ENCODE results near the gene HOXB3. TPM values are rescaled to one million over a fixed set of nuclear protein-coding genes. Genes with fewer than 3 reads are reported as not detected.

The HOXB3 gene
- total RNA-seq, 2 experiments from 2014 or later, result 1.4 to 2.0 TPM

- no peak overlapping the region for H3K27ac Mint-ChIP-seq
Observed at GRCh38 chr17:48617471-48618255, 27.6 kb upstream of the HOXB3 start.

GRCh38 chr17:48616717-48617470 is 26.9 kb upstream of the HOXB3 start:
- Mint-ChIP-seq H3K4me3 (no peak overlapping the region), H3K27me3 (peaks cover 83% of the 10 kb centered on the region), H3K36me3 (ENCODE audit: low read depth) (no peaks in the 10 kb centered on the region), H3K9me3 (no peaks in the 10 kb centered on the region), H3K4me1 (ENCODE audit: low read depth) (peaks cover 41% of the 10 kb centered on the region), H3K27ac (no peak overlapping the region)
- ATAC-seq (no peak), DNase-seq (no peak)
- TF ChIP-seq CTCF (IDR thresholded peaks at IDR 0.05), result no peak
- ChIA-PET CTCF (interaction anchor here (0.9 to 4.9 kb wide), 18 partner anchors 10 to 591 kb away, joined by 3 to 40 read pairs (median 4); partner anchors contain the start of genes HOXB5 and HOXB9), POLR2A (no interaction called here)
- intact Hi-C loops (cut with micrococcal nuclease), result loop anchor here (10.0 kb wide), 1 partner anchor 108 kb away; the partner anchor contains the start of genes HOXB13, PRAC1 and PRAC2

More at GRCh38 chr17:48617471-48618255, 27.6 kb upstream of the HOXB3 start:
- no peak overlapping the region for H3K4me3 Mint-ChIP-seq
- ATAC-seq, result no peak
- intact Hi-C loops (cut with micrococcal nuclease), result loop anchor here (10.0 kb wide), 1 partner anchor 107 kb away; the partner anchor contains the start of genes HOXB13, PRAC1 and PRAC2
- H3K27me3 Mint-ChIP-seq, result peaks cover 84% of the 10 kb centered on the region
- DNase-seq, result no peak
- TF ChIP-seq CTCF (IDR thresholded peaks at IDR 0.05), result no peak
- H3K4me1 Mint-ChIP-seq (ENCODE audit: low read depth), result peaks cover 35% of the 10 kb centered on the region
- POLR2A ChIA-PET, result interaction anchor here (0.9 to 1.5 kb wide), 3 partner anchors 10 to 19 kb away, joined by 3 to 4 read pairs (median 3); no protein-coding TSS in a partner anchor
- CTCF ChIA-PET, result interaction anchor here (0.6 to 4.2 kb wide), 37 partner anchors 11 to 592 kb away, joined by 3 to 40 read pairs (median 4); partner anchors contain the start of gene HOXB5
- no peaks in the 10 kb centered on the region for H3K9me3 Mint-ChIP-seq
- H3K36me3 Mint-ChIP-seq (ENCODE audit: low read depth), result no peaks in the 10 kb centered on the region

GRCh38 chr17:48615963-48616716 is 26.1 kb upstream of the HOXB3 start:
- Mint-ChIP-seq H3K4me1 (ENCODE audit: low read depth) (peaks cover 44% of the 10 kb centered on the region), H3K4me3 (no peak overlapping the region), H3K36me3 (ENCODE audit: low read depth) (no peaks in the 10 kb centered on the region), H3K9me3 (no peaks in the 10 kb centered on the region), H3K27ac (no peak overlapping the region), H3K27me3 (peaks cover 84% of the 10 kb centered on the region)
- POLR2A ChIA-PET, result interaction anchor here (1.0 to 3.9 kb wide), 2 partner anchors 10 to 508 kb away, joined by 4 to 19 read pairs; partner anchors contain the start of gene HOXB9
- DNase-seq, result no peak
- ATAC-seq, result no peak
- CTCF ChIA-PET, result interaction anchor here (0.8 to 4.9 kb wide), 7 partner anchors 8 to 591 kb away, joined by 3 to 40 read pairs (median 6); partner anchors contain the start of genes HOXB5 and HOXB9
- no peak for TF ChIP-seq CTCF (IDR thresholded peaks at IDR 0.05)
- intact Hi-C loops (cut with micrococcal nuclease), result loop anchor here (10.0 kb wide), 1 partner anchor 109 kb away; the partner anchor contains the start of genes HOXB13, PRAC1 and PRAC2

GRCh38 chr17:48615047-48615962 is 25.3 kb upstream of the HOXB3 start, which contains the start of gene HOXB8:
Gene HOXB8 (minus strand): TSS chr17:48615292. CDS start chr17:48614704, 588 bp downstream.
- no peak for ATAC-seq
- Mint-ChIP-seq H3K36me3 (ENCODE audit: low read depth) (no peaks in the 10 kb centered on the region), H3K4me1 (ENCODE audit: low read depth) (peaks cover 48% of the 10 kb centered on the region), H3K4me3 (peak within 1 kb of the TSS; percentile 35), H3K9me3 (no peaks in the 10 kb centered on the region), H3K27ac (no peak within 1 kb of the TSS), H3K27me3 (peaks cover 80% of the 10 kb centered on the region)
- intact Hi-C loops (cut with micrococcal nuclease), result loop anchor here (10.0 kb wide), 1 partner anchor 109 kb away; the partner anchor contains the start of genes HOXB13, PRAC1 and PRAC2
- no peak for DNase-seq
- ChIA-PET POLR2A (interaction anchor here (1.0 to 3.9 kb wide), 2 partner anchors 11 to 507 kb away, joined by 4 to 19 read pairs; partner anchors contain the start of gene HOXB9), CTCF (interaction anchor here (0.8 to 4.9 kb wide), 11 partner anchors 7 to 590 kb away, joined by 3 to 40 read pairs (median 4); partner anchors contain the start of genes HOXB5 and HOXB9)
- no peak for TF ChIP-seq CTCF (IDR thresholded peaks at IDR 0.05)
